ENCODE measurements around the gene NKX6-1.

GRCh38 chr4:84481860-84482245 is 17.2 kb downstream of the NKX6-1 start:
- no peak for TF ChIP-seq LEF1 (IDR thresholded peaks at IDR 0.05; ENCODE audit: borderline replicate concordance)
- TF ChIP-seq FOXK2 (IDR thresholded peaks at IDR 0.05) = no peak
- no peak for TF ChIP-seq ARNT (IDR thresholded peaks at IDR 0.05)
- TF ChIP-seq ELF4 (IDR thresholded peaks at IDR 0.05) = no peak
- no peak for TF ChIP-seq HDGF (IDR thresholded peaks at IDR 0.05; ENCODE audit: borderline replicate concordance)
- no peak for TF ChIP-seq SP1 (IDR thresholded peaks at IDR 0.05)
- no peak for TF ChIP-seq PKNOX1 (IDR thresholded peaks at IDR 0.05)
- TF ChIP-seq ZNF384 (IDR thresholded peaks at IDR 0.05) = no peak
- no peak for TF ChIP-seq NFRKB (IDR thresholded peaks at IDR 0.05)
- no peak for TF ChIP-seq BHLHE40 (IDR thresholded peaks at IDR 0.05; ENCODE audit: borderline replicate concordance)
- TF ChIP-seq SUZ12 (IDR thresholded peaks at IDR 0.05) = no peak
